HFFc6 (cell line): ENCODE results near the gene MAP2K5. TPM values are rescaled to one million over a fixed set of nuclear protein-coding genes. Genes with fewer than 3 reads are reported as not detected.

Experiments used
- DNase-seq: peaks from one replicate; pipeline ENCODE4 v3.0.0-alpha.2; 2018
- H3K27ac Mint-ChIP-seq: 2 replicates; pipeline ENCODE4 v1.8.0; 2020; ENCODE audit warnings: mild to moderate bottlenecking, mixed read lengths
- H3K27me3 Mint-ChIP-seq: 2 replicates; pipeline ENCODE4 v1.8.0; 2021; ENCODE audit warnings: mild to moderate bottlenecking, moderate library complexity, mixed read lengths; ENCODE audit not compliant: insufficient read depth
- H3K36me3 Mint-ChIP-seq: 2 replicates; pipeline ENCODE4 v1.8.0; 2021; ENCODE audit warnings: low read depth, mixed read lengths
- H3K4me1 Mint-ChIP-seq: 2 replicates; pipeline ENCODE4 v1.8.0; 2020; ENCODE audit warnings: low read depth, mixed read lengths
- H3K4me3 Mint-ChIP-seq: 2 replicates; pipeline ENCODE4 v1.8.0; 2020; ENCODE audit warnings: mild to moderate bottlenecking, moderate library complexity, mixed read lengths
- H3K9me3 Mint-ChIP-seq: 2 replicates; pipeline ENCODE4 v1.8.0; 2020; ENCODE audit warnings: mild to moderate bottlenecking, mixed read lengths
- CTCF ChIP-seq: fragments of 200-600 bp; sonication (generic); IDR thresholded peaks from 2 replicates; pipeline ENCODE4 v1.5.0; 2021; ENCODE audit warnings: antibody characterized with exemption, mild to moderate bottlenecking
- total RNA-seq, 6 experiments: library from RNA; stranded (reverse); fragmentation: NEBNext Ultra II Directional; extraction: Animal tissue kit (Norgen Biotek cat#: 25700); gene quantifications; 2 replicates in 1 of 6; 3 replicates in 5 of 6; pipeline ENCODE4 v1.2.3, GENCODE V29; 2021

Gene MAP2K5
- total RNA-seq, 6 experiments from 2014 or later = 10.2 to 14.3 (median 13.3) TPM

GRCh38 chr15:67744331-67745072, 202.0 kb downstream of the MAP2K5 start:
- Mint-ChIP-seq H3K9me3 (no peaks in the 10 kb centered on the region), H3K4me1 (peaks cover 19% of the 10 kb centered on the region), H3K4me3 (no peak overlapping the region), H3K36me3 (peaks cover 7% of the 10 kb centered on the region; the same call in 1 of the 2 replicates), H3K27me3 (no peaks in the 10 kb centered on the region), H3K27ac (no peak overlapping the region)
- TF ChIP-seq CTCF = no peak
- DNase-seq = no peak

GRCh38 chr15:67745073-67746006, 202.8 kb downstream of the MAP2K5 start:
- no peak for DNase-seq
- H3K27ac Mint-ChIP-seq = no peak overlapping the region

GRCh38 chr15:67746022-67746421, 203.5 kb downstream of the MAP2K5 start:
- H3K4me1 Mint-ChIP-seq = peaks cover 19% of the 10 kb centered on the region
- H3K9me3 Mint-ChIP-seq = no peaks in the 10 kb centered on the region
- H3K27me3 Mint-ChIP-seq = no peaks in the 10 kb centered on the region
- TF ChIP-seq CTCF = no peak
- no peak for DNase-seq
- peaks cover 6% of the 10 kb centered on the region; the same call in 1 of the 2 replicates for H3K36me3 Mint-ChIP-seq
- no peak overlapping the region for H3K4me3 Mint-ChIP-seq
- no peak overlapping the region for H3K27ac Mint-ChIP-seq

More at GRCh38 chr15:67745073-67746006, 202.8 kb downstream of the MAP2K5 start:
- TF ChIP-seq CTCF = no peak
- H3K4me1 Mint-ChIP-seq = peaks cover 19% of the 10 kb centered on the region
- H3K36me3 Mint-ChIP-seq = peaks cover 7% of the 10 kb centered on the region; the same call in 1 of the 2 replicates
- no peaks in the 10 kb centered on the region for H3K9me3 Mint-ChIP-seq
- no peak overlapping the region for H3K4me3 Mint-ChIP-seq
- H3K27me3 Mint-ChIP-seq = no peaks in the 10 kb centered on the region

GRCh38 chr15:67746450-67746849, 203.9 kb downstream of the MAP2K5 start:
- no peak for TF ChIP-seq CTCF
- peaks cover 2% of the 10 kb centered on the region; the same call in 1 of the 2 replicates for H3K36me3 Mint-ChIP-seq
- no peaks in the 10 kb centered on the region for H3K9me3 Mint-ChIP-seq
- no peak overlapping the region for H3K27ac Mint-ChIP-seq
- no peaks in the 10 kb centered on the region for H3K27me3 Mint-ChIP-seq
- DNase-seq = no peak
- peaks cover 19% of the 10 kb centered on the region for H3K4me1 Mint-ChIP-seq
- no peak overlapping the region for H3K4me3 Mint-ChIP-seq

- H3K4me3 Mint-ChIP-seq = no peak overlapping the region
- no peak for TF ChIP-seq CTCF
- H3K27ac Mint-ChIP-seq = no peak overlapping the region
- no peak for DNase-seq
- no peaks in the 10 kb centered on the region for H3K27me3 Mint-ChIP-seq
- no peaks in the 10 kb centered on the region for H3K9me3 Mint-ChIP-seq
- peaks cover 19% of the 10 kb centered on the region for H3K4me1 Mint-ChIP-seq
- no peaks in the 10 kb centered on the region for H3K36me3 Mint-ChIP-seq
These were observed 205.4 kb downstream of the MAP2K5 start for GRCh38 chr15:67747921-67748320.
